ENCODE results near the gene NUP54.

DNA sequence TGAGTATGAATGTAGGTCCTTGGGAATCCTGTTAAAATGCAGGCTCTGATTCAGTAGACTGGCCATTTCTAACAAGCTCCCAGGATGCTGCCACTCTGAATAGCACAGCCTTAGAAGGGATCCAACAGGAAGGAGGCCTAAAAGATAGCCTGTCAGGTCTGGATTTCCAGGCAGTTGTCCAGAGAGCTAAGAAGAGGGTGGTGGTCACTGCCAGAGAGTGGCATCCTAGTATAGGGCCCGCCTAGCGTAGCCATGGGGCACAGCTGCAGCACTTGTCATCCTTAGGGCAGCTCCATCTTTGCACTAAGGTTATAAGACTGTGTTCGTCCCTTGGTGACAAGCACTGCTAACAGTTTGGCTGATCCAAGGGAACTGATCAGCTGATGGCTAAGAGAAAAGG is 20.5 kb upstream of the NUP54 start:
- TF ChIP-seq, protein P1, sequence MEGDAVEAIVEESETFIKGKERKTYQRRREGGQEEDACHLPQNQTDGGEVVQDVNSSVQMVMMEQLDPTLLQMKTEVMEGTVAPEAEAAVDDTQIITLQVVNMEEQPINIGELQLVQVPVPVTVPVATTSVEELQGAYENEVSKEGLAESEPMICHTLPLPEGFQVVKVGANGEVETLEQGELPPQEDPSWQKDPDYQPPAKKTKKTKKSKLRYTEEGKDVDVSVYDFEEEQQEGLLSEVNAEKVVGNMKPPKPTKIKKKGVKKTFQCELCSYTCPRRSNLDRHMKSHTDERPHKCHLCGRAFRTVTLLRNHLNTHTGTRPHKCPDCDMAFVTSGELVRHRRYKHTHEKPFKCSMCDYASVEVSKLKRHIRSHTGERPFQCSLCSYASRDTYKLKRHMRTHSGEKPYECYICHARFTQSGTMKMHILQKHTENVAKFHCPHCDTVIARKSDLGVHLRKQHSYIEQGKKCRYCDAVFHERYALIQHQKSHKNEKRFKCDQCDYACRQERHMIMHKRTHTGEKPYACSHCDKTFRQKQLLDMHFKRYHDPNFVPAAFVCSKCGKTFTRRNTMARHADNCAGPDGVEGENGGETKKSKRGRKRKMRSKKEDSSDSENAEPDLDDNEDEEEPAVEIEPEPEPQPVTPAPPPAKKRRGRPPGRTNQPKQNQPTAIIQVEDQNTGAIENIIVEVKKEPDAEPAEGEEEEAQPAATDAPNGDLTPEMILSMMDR (IDR thresholded peaks at IDR 0.05): no peak
- TF ChIP-seq POLR2AphosphoS5 (IDR thresholded peaks at IDR 0.05) (no peak), EP300 (IDR thresholded peaks at IDR 0.05) (no peak), POLR2A (IDR thresholded peaks at IDR 0.05) (no peak)
